Brain pericyte (primary cell): Measurements from ENCODE around the gene MERTK.
"Not testable (repeated sequence)": the region's sequence is repeated elsewhere in the genome, so short reads cannot be mapped to it uniquely, and the experiment has no call there.

Experiments
- DNase-seq: peaks from one replicate; pipeline ENCODE4 v3.0.0-alpha.2; 2012; ENCODE audit warnings: low read depth, low spot score

Gene MERTK

GRCh38 chr2:112007493-112007892, 109.1 kb downstream of the MERTK start:
- no peak for DNase-seq

GRCh38 chr2:112008910-112009485, 110.6 kb downstream of the MERTK start:
- DNase-seq, result no peak

- no peak for DNase-seq
Observed at GRCh38 chr2:112010751-112011150, 112.3 kb downstream of the MERTK start.

GRCh38 chr2:112012556-112012955, 114.1 kb downstream of the MERTK start:
- DNase-seq, result no peak

- no peak for DNase-seq
Observed at GRCh38 chr2:112018846-112019245, 120.4 kb downstream of the MERTK start.

- no peak for DNase-seq
Observed at GRCh38 chr2:112019569-112019982, 121.2 kb downstream of the MERTK start.

GRCh38 chr2:112020561-112020960, 122.2 kb downstream of the MERTK start:
- no peak for DNase-seq

GRCh38 chr2:112021290-112021689, 122.9 kb downstream of the MERTK start:
- no peak for DNase-seq

- DNase-seq, result no peak
Observed at GRCh38 chr2:112021781-112022231, 123.4 kb downstream of the MERTK start.

GRCh38 chr2:112023707-112024106, 125.3 kb downstream of the MERTK start:
- DNase-seq, result no peak

GRCh38 chr2:112024231-112024630, 125.8 kb downstream of the MERTK start:
- no peak for DNase-seq

- no peak for DNase-seq
Observed at GRCh38 chr2:112024896-112025491, 126.6 kb downstream of the MERTK start.

GRCh38 chr2:112026509-112026908, 128.1 kb downstream of the MERTK start:
- no peak for DNase-seq

GRCh38 chr2:112027767-112028166, 129.4 kb downstream of the MERTK start:
- DNase-seq, result no peak

GRCh38 chr2:112029164-112029563, 130.8 kb downstream of the MERTK start:
- no peak for DNase-seq

GRCh38 chr2:112031473-112032223, 133.2 kb downstream of the MERTK start:
- no peak for DNase-seq

- no peak for DNase-seq
Observed at GRCh38 chr2:112032224-112032586, 133.8 kb downstream of the MERTK start.

- DNase-seq, result no peak
Observed at GRCh38 chr2:112032689-112033465, 134.5 kb downstream of the MERTK start.

- DNase-seq, result no peak
Observed at GRCh38 chr2:112033600-112033999, 135.2 kb downstream of the MERTK start.

- DNase-seq, result no peak
Observed at GRCh38 chr2:112034924-112035323, 136.5 kb downstream of the MERTK start.

- no peak for DNase-seq
Observed at GRCh38 chr2:112035786-112036185, 137.4 kb downstream of the MERTK start.

GRCh38 chr2:112039556-112039955, 141.1 kb downstream of the MERTK start:
- not testable (repeated sequence) for DNase-seq
